ENCODE measurements around the gene GFPT2. TPM values are rescaled to one million over a fixed set of nuclear protein-coding genes. Genes with fewer than 3 reads are reported as not detected.

The GFPT2 gene
- total RNA-seq, 2 donors from 2014 or later, result 0.62 to 3.2 TPM

DNA sequence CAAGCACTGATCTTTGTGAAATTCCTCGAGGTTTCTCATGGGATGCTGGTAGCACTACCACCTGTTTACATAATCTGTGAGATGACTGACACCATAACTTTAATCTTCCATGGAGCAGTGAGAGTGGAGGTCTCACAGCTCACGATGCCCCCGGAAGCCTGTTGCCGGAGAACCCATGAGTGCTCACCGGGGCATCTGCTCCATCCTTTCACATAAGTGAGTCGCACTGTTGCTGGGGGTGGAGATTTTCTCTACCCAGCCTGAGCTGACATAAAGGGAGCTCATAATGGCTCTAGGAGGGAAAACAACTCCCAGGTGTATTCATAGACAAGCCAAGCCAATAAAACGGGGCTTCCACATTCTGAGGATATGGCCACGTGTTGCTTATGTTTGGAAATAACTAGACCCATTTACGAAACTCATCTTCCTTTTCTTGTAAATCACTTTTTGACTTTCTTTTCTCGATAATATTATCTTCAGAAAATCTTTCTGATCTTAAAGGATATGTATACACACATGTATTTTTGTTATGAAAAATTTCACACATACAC, 11.2 kb upstream of the GFPT2 start:
- intact Hi-C loops (cut with DNase I), result no loop called here
- Histone ChIP-seq H3K4me3 (no peak overlapping the region), H3K27me3 (no peaks in the 10 kb centered on the region), H3K4me1 (no peaks in the 10 kb centered on the region), H3K9me3 (no peaks in the 10 kb centered on the region), H3K9ac (ENCODE audit: low read depth in 2 of 2, low read length in 2 of 2) (no peak overlapping the region), H3K27ac (no peak overlapping the region), H3K36me3 (no peaks in the 10 kb centered on the region)
- no peak for DNase-seq
- no peak for TF ChIP-seq CTCF (IDR thresholded peaks at IDR 0.05)

DNA sequence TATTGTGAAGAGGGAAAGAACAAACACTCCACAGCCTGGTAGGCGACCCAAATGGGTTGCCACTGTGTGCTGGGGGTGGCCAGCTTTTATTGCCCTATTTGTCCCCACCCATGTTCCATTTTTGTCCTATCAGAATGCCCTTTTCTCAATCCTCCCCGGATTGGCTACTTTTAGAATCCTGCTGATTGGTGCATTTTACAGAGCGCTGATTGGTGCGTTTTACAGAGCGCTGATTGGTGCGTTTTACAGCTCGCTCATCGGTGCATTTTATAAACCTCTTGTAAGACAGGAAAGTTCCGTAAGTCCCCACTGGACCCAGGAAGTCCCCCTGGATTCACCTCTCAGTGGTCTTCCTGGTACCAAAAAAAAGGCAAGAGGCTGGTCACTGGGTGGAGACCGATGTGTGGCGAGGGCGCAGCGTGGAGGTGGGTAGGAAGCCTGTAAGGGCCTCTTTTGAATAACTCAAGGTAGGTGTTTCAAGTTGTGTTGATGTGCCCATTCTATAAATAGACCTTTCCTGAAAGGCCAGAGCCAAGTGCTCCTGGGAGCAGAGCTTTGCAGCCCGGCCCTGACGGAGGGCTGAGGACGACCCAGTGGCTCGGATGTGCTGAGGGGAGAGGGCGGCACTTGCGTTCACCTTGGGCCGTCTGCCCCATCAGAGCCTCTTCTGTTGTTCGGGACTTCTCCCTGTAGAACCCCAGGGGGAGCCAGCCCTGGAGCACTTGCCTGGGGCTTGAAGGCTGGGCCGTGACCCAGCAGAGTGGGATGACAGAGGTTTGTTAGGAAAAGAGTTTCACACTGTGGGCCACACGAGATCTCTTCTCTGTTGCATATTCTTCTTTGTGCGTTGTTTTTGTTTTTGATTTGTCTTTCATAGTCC, 7.2 kb upstream of the GFPT2 start:
- no peak for TF ChIP-seq CTCF (IDR thresholded peaks at IDR 0.05)
- no peaks in the 10 kb centered on the region for H3K27me3 ChIP-seq
- no peak overlapping the region for H3K4me3 ChIP-seq
- no peak overlapping the region for H3K27ac ChIP-seq
- intact Hi-C loops (cut with DNase I), result no loop called here
- no peak overlapping the region for H3K9ac ChIP-seq (ENCODE audit: low read depth in 2 of 2, low read length in 2 of 2)
- DNase-seq, result no peak
- H3K4me1 ChIP-seq, result no peaks in the 10 kb centered on the region
- H3K9me3 ChIP-seq, result no peaks in the 10 kb centered on the region
- H3K36me3 ChIP-seq, result no peaks in the 10 kb centered on the region

GRCh38 chr5:180358694-180359093, 5.6 kb upstream of the GFPT2 start:
- H3K36me3 ChIP-seq, result no peaks in the 10 kb centered on the region
- DNase-seq, result no peak
- H3K4me3 ChIP-seq, result no peak overlapping the region
- intact Hi-C loops (cut with DNase I), result no loop called here
- no peaks in the 10 kb centered on the region for H3K9me3 ChIP-seq
- TF ChIP-seq CTCF (IDR thresholded peaks at IDR 0.05), result no peak
- no peak overlapping the region for H3K9ac ChIP-seq (ENCODE audit: low read depth in 2 of 2, low read length in 2 of 2)
- peaks cover 11% of the 10 kb centered on the region for H3K27me3 ChIP-seq
- no peak overlapping the region for H3K27ac ChIP-seq
- H3K4me1 ChIP-seq, result peaks cover 4% of the 10 kb centered on the region

- H3K9ac ChIP-seq (ENCODE audit: low read depth in 2 of 2, low read length in 2 of 2), result no peak overlapping the region
- peaks cover 16% of the 10 kb centered on the region for H3K27me3 ChIP-seq
- H3K36me3 ChIP-seq, result no peaks in the 10 kb centered on the region
- no peaks in the 10 kb centered on the region for H3K9me3 ChIP-seq
- TF ChIP-seq CTCF (IDR thresholded peaks at IDR 0.05), result no peak
- DNase-seq, result no peak
- H3K4me1 ChIP-seq, result peaks cover 8% of the 10 kb centered on the region
- no peak overlapping the region for H3K27ac ChIP-seq
- intact Hi-C loops (cut with DNase I), result no loop called here
- no peak overlapping the region for H3K4me3 ChIP-seq
Measured at GRCh38 chr5:180358179-180358578, 5.0 kb upstream of the GFPT2 start.

GRCh38 chr5:180354966-180355365, 1.8 kb upstream of the GFPT2 start:
- Histone ChIP-seq H3K27me3 (peaks cover 35% of the 10 kb centered on the region), H3K4me1 (peaks cover 15% of the 10 kb centered on the region), H3K4me3 (no peak overlapping the region), H3K36me3 (no peaks in the 10 kb centered on the region), H3K27ac (no peak overlapping the region), H3K9me3 (no peaks in the 10 kb centered on the region), H3K9ac (ENCODE audit: low read depth in 2 of 2, low read length in 2 of 2) (no peak overlapping the region)
- DNase-seq, result no peak
- intact Hi-C loops (cut with DNase I), result no loop called here
- TF ChIP-seq CTCF (IDR thresholded peaks at IDR 0.05), result no peak

Data from colonic mucosa (tissue), 4 donors.